ENCODE measurements around the gene IL11RA. TPM values are rescaled to one million over a fixed set of nuclear protein-coding genes. Genes with fewer than 3 reads are reported as not detected.

Gene IL11RA
- total RNA-seq, 1 donor from 2014 or later: 32.9 TPM

GRCh38 chr9:34625186-34625486 lies 26.8 kb upstream of the IL11RA start:
- peaks cover 19% of the 10 kb centered on the region for H3K4me1 Mint-ChIP-seq (ENCODE audit: low read depth)
- TF ChIP-seq CTCF (IDR thresholded peaks at IDR 0.05): no peak
- no peaks in the 10 kb centered on the region for H3K36me3 Mint-ChIP-seq (ENCODE audit: low read depth)
- no peak overlapping the region for H3K27ac Mint-ChIP-seq (ENCODE audit: unreplicated experiment)
- no peaks in the 10 kb centered on the region for H3K9me3 Mint-ChIP-seq (ENCODE audit: low read depth)
- peaks cover 41% of the 10 kb centered on the region for H3K27me3 Mint-ChIP-seq (ENCODE audit: low read depth)
- no peak overlapping the region for H3K4me3 Mint-ChIP-seq (ENCODE audit: unreplicated experiment)
- DNase-seq (ENCODE audit: low spot score): no peak

GRCh38 chr9:34627716-34628655 lies 24.0 kb upstream of the IL11RA start:
- Mint-ChIP-seq H3K36me3 (ENCODE audit: low read depth) (no peaks in the 10 kb centered on the region), H3K4me3 (ENCODE audit: unreplicated experiment) (peak overlapping the region; percentile 64), H3K27me3 (ENCODE audit: low read depth) (peaks cover 55% of the 10 kb centered on the region), H3K27ac (ENCODE audit: unreplicated experiment) (peak overlapping the region; percentile 19), H3K9me3 (ENCODE audit: low read depth) (no peaks in the 10 kb centered on the region), H3K4me1 (ENCODE audit: low read depth) (peaks cover 11% of the 10 kb centered on the region)
- TF ChIP-seq CTCF (IDR thresholded peaks at IDR 0.05): no peak
- DNase-seq (ENCODE audit: low spot score): no peak

- no peaks in the 10 kb centered on the region for H3K9me3 Mint-ChIP-seq (ENCODE audit: low read depth)
- no peak for DNase-seq (ENCODE audit: low spot score)
- no peaks in the 10 kb centered on the region for H3K36me3 Mint-ChIP-seq (ENCODE audit: low read depth)
- TF ChIP-seq CTCF (IDR thresholded peaks at IDR 0.05): no peak
- H3K27me3 Mint-ChIP-seq (ENCODE audit: low read depth): peaks cover 55% of the 10 kb centered on the region
- peaks cover 12% of the 10 kb centered on the region for H3K4me1 Mint-ChIP-seq (ENCODE audit: low read depth)
- H3K27ac Mint-ChIP-seq (ENCODE audit: unreplicated experiment): peak within 1 kb of the TSS; percentile 19
- peak within 1 kb of the TSS; percentile 64 for H3K4me3 Mint-ChIP-seq (ENCODE audit: unreplicated experiment)
These were observed 23.1 kb upstream of the IL11RA start, which contains the start of gene ARID3C for GRCh38 chr9:34628656-34629490. Gene ARID3C (minus strand): TSS chr9:34629066. CDS start chr9:34628014, 1,052 bp downstream.

GRCh38 chr9:34629491-34629808 lies 22.5 kb upstream of the IL11RA start:
- Mint-ChIP-seq H3K9me3 (ENCODE audit: low read depth) (no peaks in the 10 kb centered on the region), H3K27ac (ENCODE audit: unreplicated experiment) (no peak overlapping the region), H3K4me1 (ENCODE audit: low read depth) (peaks cover 15% of the 10 kb centered on the region), H3K27me3 (ENCODE audit: low read depth) (peaks cover 55% of the 10 kb centered on the region), H3K4me3 (ENCODE audit: unreplicated experiment) (peak overlapping the region; percentile 63), H3K36me3 (ENCODE audit: low read depth) (no peaks in the 10 kb centered on the region)
- TF ChIP-seq CTCF (IDR thresholded peaks at IDR 0.05): no peak
- DNase-seq (ENCODE audit: low spot score): no peak

- H3K9me3 Mint-ChIP-seq (ENCODE audit: low read depth): no peaks in the 10 kb centered on the region
- no peak overlapping the region for H3K4me3 Mint-ChIP-seq (ENCODE audit: unreplicated experiment)
- H3K4me1 Mint-ChIP-seq (ENCODE audit: low read depth): peaks cover 23% of the 10 kb centered on the region
- peaks cover 52% of the 10 kb centered on the region for H3K27me3 Mint-ChIP-seq (ENCODE audit: low read depth)
- H3K36me3 Mint-ChIP-seq (ENCODE audit: low read depth): peaks cover 2% of the 10 kb centered on the region
- no peak for TF ChIP-seq CTCF (IDR thresholded peaks at IDR 0.05)
- no peak overlapping the region for H3K27ac Mint-ChIP-seq (ENCODE audit: unreplicated experiment)
- DNase-seq (ENCODE audit: low spot score): no peak
These were observed 21.4 kb upstream of the IL11RA start for GRCh38 chr9:34630402-34631154.

All from chondrocyte (in vitro differentiated cells).